HG02943 (cell line): ENCODE measurements around the gene KLF7.

Experiments
- ATAC-seq: cut with Tn5 transposase; IDR thresholded peaks from one replicate; pipeline ENCODE4 v1.9.1; 2021; ENCODE audit warnings: mild to moderate bottlenecking, low read depth, moderate library complexity; ENCODE audit not compliant: unreplicated experiment

KLF7 gene

DNA sequence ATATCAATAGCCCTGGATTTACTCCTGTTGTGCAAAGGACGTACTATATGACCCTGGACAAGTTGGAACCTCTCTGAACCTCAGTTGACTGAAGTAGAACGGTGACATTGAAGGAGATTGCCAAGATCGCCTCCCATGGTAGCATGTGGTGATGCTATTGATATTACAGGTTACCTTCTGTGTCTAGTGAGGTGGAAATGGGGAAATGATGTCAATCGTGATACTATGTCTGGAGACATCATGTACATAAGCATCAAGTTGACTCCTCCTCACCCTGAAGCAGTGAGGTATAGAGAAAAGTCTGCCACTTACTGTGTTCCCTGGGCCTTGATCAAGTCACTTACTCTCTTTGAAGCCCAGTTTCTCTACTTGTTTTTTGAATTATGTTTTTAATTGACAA is 93.9 kb downstream of the KLF7 start:
- no peak for ATAC-seq

DNA sequence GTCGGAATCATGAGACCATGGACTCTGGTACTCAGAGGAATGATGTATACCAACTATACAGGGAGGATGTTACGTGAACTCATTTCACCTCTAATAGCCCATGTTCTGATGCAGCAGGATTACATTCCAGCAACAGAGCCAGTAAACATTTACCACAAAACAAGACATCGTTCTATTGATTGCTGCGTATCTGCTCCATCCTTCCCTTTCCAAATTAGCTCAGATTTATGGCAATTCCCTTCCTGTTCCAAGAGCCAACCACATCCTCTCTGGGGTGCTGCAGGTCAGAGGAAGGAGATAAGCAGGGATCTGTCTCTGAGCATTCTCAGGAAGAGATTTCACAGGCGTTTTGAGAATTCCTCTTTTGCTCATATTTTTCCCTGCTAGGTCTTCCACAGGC is 98.3 kb downstream of the KLF7 start:
- no peak for ATAC-seq

DNA sequence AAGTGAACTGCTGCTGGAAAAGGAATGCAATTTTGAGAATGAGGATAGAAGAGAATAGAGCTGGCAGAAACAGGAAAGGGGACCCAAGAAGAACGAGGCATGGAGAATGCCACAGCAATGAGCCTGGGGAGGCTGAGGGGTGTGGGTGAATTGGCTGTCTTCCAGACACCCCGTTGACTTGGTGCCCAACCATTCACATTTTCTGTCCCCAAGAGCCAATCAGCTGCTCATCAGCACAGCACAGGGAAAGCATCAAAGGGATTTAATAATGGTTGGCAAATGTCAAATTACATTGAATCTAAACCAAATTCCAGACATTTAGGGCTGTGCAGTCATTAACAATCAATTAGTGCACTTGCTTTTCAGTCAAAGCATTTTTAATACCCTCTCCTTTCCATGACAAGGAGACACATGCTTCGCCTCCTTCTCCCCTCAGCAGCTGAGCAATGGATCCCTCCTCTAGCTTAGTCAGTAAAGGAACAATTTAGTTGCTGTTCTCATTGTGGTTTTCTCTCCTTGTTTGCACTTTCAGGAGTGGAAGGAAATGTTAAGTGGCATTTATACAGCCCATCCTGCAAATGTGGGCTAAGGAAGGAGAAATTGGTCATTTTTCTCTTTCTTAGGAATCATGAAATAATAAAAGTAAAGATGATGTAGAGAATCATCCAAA is 98.8 kb downstream of the KLF7 start:
- no peak for ATAC-seq

DNA sequence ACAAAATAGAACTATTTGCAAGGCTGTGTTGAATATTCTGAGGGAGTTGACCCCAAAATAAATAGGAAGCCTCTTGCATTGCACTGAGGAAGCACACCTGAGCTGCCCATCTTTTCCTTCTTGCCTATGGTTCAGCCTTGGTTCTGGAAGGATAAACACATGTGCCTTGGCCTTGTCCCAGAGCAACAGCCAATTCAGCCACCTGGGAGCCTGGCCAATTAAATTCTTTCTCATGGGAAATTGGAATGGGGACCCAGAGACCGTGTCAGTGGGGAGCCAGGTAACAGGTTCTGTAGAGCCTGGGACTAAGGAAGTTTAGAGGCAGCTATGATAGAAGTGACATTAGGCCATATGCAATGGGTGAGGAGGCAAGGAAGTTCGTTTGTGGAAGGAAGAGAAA is 99.6 kb downstream of the KLF7 start:
- no peak for ATAC-seq

DNA sequence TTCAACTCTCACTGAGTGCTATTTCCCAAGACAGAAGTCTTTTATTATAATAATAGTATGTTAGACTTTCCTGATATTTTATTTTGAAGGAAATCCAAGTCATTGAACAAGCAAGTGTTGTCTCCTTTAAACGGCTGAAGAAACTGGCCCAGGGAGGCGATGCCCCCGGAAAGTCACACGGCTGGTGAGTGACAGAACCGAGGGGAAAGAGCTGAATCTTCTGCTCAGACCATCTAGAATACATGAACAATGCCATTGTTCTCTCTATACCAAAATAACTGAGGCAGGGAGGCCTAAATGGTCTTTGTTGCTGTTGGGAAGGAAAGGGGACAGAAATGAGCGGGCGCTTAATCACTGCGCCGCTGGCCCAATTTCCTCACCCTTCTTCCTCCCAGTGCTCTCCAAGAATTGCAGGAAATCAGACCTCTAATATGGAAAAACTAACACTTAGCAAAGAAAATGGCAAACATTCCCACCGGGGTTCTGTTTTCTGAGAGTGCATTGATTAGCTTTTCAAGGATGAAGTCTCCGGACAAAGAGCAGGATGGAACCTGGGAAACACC is 101.5 kb downstream of the KLF7 start:
- no peak for ATAC-seq

DNA sequence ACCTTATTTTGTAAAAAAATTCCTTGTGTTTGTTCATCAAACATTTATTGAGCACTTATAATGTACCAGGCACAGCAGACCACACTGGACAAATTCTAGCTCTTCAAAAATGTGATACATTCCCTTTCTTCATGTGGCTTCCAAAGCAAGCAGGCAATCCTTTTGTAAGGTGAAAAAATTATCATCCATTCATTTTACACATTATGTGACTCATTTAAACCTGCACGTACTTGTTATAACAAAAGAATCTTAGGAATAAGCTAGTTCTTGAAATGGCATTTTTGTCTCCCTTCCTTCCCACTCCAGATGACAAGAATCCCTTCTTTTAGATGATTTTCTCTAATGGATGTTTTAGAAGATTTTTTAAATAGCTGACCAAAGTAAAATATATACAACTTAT is 104.6 kb downstream of the KLF7 start:
- no peak for ATAC-seq

DNA sequence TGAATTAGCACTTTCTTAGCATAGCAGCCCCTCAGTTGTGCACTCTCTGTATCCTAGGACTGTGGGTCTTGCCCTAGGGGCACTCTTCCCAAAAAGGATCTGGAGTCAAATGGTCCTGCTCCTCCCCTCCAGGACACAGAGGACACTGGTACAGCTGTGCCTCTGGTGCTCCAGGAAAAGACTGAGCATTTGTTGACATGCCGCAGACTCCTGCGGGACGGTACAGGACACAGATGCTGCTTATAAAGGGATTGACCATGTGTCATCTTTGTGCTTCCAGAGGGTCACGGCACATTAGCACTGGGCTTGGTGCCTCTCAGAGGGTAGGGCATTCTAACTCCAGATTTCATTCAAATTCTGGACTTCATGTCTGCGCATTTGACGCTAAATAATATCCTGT is 110.5 kb downstream of the KLF7 start:
- no peak for ATAC-seq

DNA sequence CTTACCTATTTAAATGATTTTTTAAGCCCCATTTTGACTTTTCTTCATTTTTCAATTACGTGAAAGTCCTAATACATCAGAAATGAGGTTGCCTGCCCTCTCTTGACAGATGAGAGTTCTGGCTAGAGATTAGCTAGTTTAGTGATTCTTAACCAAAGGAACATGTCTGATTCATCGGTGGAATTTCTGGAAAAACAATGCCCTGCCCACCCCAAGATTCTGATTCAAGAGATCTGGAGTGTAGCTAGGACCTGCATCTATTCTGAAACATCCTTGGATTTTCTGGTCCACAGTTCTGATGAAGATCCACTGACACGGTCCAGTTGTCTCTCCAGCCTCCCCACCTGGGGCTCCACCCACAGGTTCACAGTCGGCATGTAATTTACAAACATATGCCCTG is 111.2 kb downstream of the KLF7 start:
- no peak for ATAC-seq

DNA sequence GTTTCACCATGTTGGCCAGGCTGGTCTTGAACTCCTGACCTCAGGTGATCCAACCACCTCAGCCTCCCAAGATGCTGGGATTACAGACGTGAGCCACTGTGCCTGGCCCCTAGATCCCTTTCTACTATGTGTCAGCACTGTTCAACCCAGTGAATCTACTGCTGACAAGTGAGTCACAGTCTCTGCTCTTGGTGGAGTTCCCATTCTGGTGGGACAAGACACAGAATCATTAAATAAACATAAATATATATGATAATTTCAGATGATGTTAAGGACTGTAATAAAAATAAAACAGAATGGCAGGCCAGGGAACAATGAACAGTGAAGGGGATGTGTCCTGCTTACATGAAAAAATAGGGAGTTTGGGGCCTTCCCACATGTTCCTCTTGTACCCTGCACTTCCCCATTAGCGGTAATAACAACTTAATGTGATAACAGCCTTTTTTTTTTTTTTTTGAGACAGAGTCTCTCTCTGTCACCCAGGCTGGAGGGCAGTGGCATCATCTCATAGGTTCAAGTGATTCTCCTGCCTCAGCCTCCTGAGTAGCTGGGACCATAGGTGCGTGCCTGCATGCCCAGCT is 114.3 kb downstream of the KLF7 start:
- ATAC-seq: no peak

DNA sequence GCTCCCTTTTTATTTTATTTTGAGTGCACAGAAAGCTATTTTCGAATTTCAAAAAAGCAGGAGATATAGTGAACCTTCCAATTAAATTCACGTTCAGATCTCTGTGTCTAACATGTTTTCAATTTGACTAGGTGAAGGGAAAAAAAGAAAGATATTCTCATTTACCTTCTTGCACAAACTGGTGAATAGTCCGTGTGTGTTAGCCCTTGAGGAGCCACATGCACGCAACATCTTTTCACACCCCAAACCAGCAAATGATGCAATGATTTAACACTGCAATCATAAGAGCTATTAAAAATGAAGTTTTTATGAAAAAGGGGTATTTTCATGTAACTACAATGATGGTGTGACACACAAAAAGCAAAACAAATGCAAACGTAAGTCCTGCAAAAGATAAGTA is 116.6 kb downstream of the KLF7 start:
- ATAC-seq: no peak

DNA sequence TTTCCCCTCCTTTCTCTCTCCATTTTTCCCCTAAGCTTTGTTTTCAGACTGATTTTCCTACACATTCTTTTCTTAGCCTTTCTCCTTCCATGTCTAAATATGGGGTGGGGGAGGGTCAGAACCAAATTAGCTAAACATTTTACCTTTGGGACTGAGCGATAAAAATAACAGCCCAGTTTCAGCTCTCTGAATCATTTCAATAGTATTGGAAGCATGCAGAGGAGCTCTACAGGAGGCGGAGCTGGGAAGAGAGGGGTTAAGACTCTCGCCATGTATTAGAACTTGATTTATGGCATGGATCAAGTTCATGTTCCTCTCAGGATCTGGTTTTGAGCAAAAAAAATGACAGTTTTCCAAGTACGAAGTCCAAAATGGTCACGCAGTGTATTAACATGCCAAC is 117.3 kb downstream of the KLF7 start:
- no peak for ATAC-seq

DNA sequence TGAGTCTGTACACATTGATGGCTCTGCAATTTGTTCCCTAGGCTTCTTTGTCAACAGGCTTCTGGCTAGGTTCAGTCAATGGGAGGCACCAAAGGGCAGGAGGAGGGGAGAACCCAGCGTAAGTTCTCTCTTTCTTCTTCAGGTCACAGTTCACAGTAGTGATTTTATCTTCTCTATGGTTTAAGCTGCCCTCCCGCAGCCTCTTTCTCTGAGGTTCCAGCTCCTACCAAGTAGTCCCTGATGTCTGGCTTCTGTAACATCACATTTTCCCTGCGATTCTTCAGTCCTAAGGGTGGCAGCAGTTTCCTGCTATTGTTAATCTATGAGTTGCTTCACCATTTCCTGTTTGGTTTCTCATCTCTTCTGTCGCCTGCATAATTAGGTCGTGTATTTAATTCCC is 119.0 kb downstream of the KLF7 start:
- no peak for ATAC-seq

DNA sequence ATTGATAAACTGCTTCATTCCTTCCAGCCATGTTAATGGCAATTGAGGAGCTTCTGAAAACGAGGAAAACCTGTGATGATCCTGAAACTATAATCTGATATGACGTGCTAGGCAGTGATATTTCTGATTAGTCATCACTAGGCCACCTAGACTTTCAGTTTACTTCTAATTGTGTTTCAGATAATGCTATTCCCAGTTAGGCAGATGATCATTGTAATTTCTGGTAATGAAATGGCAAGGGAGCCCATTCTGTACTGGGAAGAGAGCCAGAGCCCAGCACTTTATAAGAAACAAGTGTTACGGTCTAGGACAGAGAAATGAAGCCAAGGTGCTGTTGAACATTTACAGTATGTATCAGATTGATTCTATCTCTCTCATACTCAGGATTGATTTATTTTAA is 120.2 kb downstream of the KLF7 start:
- ATAC-seq: no peak

DNA sequence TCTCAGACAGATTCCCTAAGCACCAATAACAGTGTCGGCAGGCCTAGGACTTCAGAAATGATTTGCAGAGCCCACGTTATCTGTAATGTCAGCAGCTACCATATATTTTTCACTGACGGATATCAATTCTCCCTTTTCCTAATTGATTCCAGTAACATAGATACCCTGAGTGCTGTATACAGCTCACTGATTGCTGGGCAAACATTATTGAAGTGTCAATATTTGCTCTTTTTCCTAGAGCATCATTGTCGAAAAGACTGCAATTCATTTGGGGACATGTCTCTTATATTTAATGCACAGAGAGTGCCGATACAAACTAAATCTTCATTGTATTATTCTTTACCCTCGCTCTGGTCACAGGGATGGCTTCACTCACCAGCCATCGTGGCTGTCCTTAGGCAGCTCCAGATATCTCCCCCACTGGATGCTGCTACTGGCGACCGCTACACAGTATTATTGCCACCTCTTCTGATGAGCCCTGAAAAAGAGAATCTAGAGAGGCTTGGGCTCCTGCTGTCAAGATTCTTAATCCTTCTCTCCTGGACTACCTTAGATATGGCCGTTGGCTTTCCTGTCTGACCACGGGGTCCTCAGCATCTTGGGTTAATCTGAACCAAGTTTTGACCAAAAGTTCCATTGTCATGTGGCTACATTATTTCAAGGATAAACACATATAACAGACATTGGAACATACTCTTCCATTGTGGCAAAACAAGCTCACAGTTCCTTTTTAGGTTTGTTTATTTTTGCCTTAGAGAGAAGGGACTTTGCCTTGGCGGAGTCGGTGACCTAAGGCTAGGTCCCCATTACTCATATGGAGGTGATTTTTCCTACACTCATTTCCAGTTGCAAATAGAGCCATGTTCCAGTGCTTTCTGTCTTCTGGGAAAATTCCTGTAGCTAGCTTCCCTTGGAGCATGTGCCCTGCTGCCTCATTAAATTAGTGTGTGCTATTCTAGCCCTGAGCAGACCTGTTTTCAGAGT is 121.1 kb downstream of the KLF7 start:
- ATAC-seq: no peak

DNA sequence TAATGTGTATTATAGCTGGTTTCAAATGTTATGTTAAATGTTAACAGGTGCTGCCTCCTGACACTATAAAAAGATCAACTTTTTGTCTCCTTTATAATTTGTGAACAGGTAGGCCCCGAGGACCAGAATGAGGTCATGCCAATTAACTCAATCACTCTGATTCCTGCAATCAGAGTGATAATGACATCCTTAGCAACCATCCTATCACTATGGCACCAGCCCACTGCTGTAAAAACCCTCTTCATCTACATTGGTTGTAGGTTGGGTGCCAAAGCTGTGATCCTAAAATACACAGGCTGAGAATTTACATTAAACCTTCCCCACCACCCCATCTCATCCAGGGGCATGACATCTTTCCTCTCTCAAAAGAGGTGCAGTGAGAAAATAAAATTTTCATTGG is 122.9 kb downstream of the KLF7 start:
- no peak for ATAC-seq

DNA sequence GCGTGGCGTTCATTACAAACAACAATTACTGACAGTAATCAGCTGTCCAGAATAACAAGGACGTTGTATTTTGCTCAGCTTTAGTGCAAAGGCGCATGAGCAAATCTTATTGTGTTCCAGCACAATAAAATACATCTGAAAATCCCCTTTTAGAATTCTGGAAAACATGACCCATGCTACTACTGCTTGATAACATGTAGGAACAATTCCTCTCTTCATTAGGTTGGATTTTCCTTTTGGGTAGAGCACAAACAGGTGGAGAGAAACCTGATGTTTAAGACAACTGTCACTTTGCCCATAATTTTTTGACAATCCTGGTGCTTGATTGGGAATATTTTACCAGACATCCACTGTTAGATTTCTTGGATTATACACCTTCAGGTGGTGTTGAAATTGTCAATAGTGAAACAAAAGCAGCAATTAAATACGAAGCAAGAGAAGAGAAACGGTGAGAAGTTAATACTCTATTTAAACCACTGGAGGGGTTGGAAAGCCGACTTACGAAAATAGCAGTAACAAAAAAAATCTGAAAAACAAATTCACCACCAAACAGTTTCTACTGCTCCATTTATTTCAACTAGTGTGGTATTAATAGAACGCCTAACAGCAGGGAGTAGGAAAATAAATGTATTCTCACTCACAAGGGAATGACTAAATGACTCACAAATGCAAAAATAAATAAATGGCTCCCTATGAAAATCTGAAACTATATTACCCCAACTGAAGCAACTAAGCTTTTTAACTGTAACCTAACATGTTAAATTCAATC is 123.8 kb downstream of the KLF7 start:
- no peak for ATAC-seq

DNA sequence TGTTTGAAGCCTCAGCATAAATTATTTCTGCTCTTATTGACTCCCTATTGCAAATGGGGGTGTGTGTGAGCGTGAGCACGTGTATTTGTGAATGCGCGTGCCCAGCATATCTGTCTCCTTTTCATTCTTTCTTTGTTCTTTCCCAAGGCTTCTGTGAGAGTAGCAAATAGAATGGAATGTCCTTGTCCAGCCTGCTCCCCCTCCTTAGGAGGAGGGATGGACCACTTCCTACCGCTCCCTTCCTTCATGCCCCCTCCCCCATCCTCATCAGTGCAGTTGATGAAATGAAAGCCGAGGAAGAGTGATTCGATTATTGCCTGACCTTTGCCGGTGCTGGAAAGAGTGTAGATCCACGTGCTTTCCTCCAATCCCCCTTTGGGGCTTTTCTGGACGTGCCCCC is 124.5 kb downstream of the KLF7 start:
- no peak for ATAC-seq

DNA sequence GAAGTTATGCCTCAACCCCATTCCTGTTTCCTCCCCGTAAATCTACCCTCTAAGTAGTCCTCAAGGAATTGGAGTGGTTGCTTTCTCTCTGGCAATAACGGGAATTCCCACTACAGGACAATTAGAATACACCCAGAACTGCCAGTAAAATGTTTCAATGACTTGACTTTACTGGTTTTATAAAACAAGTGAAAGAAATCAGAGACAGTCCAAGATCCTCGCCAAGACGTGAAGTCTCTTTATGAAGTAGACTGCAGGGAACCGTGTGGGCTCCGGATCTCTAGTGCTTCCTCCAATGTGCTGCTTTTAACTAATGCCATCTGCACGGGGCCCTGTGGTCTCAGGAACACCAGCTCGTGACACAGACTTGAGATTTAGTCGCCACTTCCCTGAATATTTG is 125.1 kb downstream of the KLF7 start:
- ATAC-seq: no peak

DNA sequence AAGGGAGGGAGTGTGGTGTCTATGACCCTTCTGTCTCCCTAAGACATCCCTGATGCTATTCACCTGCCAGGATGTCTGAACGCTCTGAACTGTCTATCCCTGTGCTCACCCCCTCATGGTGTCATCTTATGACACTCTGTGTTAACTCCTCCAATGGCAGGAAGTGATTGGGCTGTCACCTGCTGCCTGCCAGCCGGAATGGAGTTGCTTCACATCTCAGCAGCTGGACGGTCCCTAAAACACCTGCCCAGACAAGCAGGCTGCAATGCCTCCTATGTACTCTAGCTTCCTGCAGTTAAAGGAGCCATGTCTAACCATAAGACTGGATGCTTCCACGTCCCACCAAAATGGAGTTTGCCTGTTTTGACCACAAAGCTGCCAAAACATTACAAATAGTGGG is 126.5 kb downstream of the KLF7 start:
- ATAC-seq: no peak

DNA sequence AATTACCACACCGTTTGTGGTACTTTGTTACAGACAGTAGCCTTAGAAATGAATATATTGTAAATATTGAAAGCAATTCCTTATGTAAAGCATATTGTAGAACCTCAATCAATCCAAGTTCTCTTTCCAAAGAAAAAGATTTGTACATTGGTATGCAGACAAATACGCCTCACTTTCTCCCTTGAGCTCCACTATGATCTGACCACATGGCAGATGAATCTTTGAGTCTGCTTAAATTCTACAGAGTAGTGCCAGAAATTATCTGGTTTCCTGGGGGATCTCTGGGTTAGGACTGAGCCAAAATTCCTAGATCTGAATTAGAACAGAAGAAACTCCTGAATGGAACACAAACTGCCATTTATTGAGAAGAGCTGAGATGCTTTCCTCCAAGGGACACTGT is 127.4 kb downstream of the KLF7 start:
- ATAC-seq: no peak

DNA sequence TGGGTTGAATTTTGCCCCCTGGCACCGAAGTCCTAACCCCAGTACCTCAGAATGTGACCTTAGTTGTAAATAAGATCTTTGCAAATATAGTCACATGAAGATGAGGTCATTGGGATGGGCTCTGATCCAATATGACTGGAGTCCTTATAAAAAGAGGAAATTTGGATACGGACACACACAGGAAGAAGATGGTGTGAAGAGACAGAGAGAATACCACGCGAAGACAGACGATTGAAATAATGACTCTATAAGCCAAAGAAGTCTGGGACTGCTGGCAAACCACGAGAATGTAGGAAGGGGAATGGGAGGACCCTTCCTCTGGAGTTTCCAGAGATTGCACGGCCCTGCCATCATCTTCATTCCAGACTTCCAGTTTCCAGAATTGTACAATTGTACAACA is 127.9 kb downstream of the KLF7 start:
- ATAC-seq: no peak
